ENCODE results near the gene SLC35G6.

SLC35G6 gene

GRCh38 chr17:7511108-7511507 lies 29.9 kb downstream of the SLC35G6 start:
- Histone ChIP-seq H2AFZ (ENCODE audit: low read depth, low read length) (no peak overlapping the region), H3K27me3 (ENCODE audit: insufficient read depth, low read length) (no peaks in the 10 kb centered on the region), H3K36me3 (ENCODE audit: insufficient read depth, low read length) (peaks cover 87% of the 10 kb centered on the region), H3K4me1 (ENCODE audit: insufficient read depth, low read length) (no peaks in the 10 kb centered on the region), H3K9me3 (ENCODE audit: low read length) (no peaks in the 10 kb centered on the region), H3K4me3 (ENCODE audit: low read length) (no peak overlapping the region)

GRCh38 chr17:7512105-7512504 lies 30.9 kb downstream of the SLC35G6 start:
- Histone ChIP-seq H3K9me3 (ENCODE audit: low read length) (no peaks in the 10 kb centered on the region), H3K4me3 (ENCODE audit: low read length) (no peak overlapping the region), H3K4me1 (ENCODE audit: insufficient read depth, low read length) (no peaks in the 10 kb centered on the region), H2AFZ (ENCODE audit: low read depth, low read length) (no peak overlapping the region), H3K36me3 (ENCODE audit: insufficient read depth, low read length) (peaks cover 79% of the 10 kb centered on the region), H3K27me3 (ENCODE audit: insufficient read depth, low read length) (no peaks in the 10 kb centered on the region)

- Histone ChIP-seq H3K36me3 (ENCODE audit: insufficient read depth, low read length) (peaks cover 72% of the 10 kb centered on the region), H3K9me3 (ENCODE audit: low read length) (no peaks in the 10 kb centered on the region), H2AFZ (ENCODE audit: low read depth, low read length) (no peak overlapping the region), H3K4me1 (ENCODE audit: insufficient read depth, low read length) (no peaks in the 10 kb centered on the region), H3K27me3 (ENCODE audit: insufficient read depth, low read length) (no peaks in the 10 kb centered on the region), H3K4me3 (ENCODE audit: low read length) (no peak overlapping the region)
Measured at GRCh38 chr17:7512824-7513540, 31.7 kb downstream of the SLC35G6 start.

- Histone ChIP-seq H3K9me3 (ENCODE audit: low read length) (no peaks in the 10 kb centered on the region), H2AFZ (ENCODE audit: low read depth, low read length) (no peak overlapping the region), H3K27me3 (ENCODE audit: insufficient read depth, low read length) (no peaks in the 10 kb centered on the region), H3K36me3 (ENCODE audit: insufficient read depth, low read length) (peaks cover 65% of the 10 kb centered on the region), H3K4me1 (ENCODE audit: insufficient read depth, low read length) (no peaks in the 10 kb centered on the region), H3K4me3 (ENCODE audit: low read length) (no peak overlapping the region)
Measured at GRCh38 chr17:7513850-7514419, 32.7 kb downstream of the SLC35G6 start.

- no peak overlapping the region for H3K4me3 ChIP-seq (ENCODE audit: low read length)
- no peaks in the 10 kb centered on the region for H3K9me3 ChIP-seq (ENCODE audit: low read length)
- no peaks in the 10 kb centered on the region for H3K27me3 ChIP-seq (ENCODE audit: insufficient read depth, low read length)
- no peaks in the 10 kb centered on the region for H3K4me1 ChIP-seq (ENCODE audit: insufficient read depth, low read length)
- H3K36me3 ChIP-seq (ENCODE audit: insufficient read depth, low read length): peaks cover 48% of the 10 kb centered on the region
- H2AFZ ChIP-seq (ENCODE audit: low read depth, low read length): no peak overlapping the region
Measured at GRCh38 chr17:7515911-7516610, 34.8 kb downstream of the SLC35G6 start.

GRCh38 chr17:7523033-7523432 lies 41.8 kb downstream of the SLC35G6 start:
- Histone ChIP-seq H3K36me3 (ENCODE audit: insufficient read depth, low read length) (no peaks in the 10 kb centered on the region), H3K4me3 (ENCODE audit: low read length) (no peak overlapping the region), H2AFZ (ENCODE audit: low read depth, low read length) (no peak overlapping the region), H3K4me1 (ENCODE audit: insufficient read depth, low read length) (no peaks in the 10 kb centered on the region), H3K9me3 (ENCODE audit: low read length) (no peaks in the 10 kb centered on the region), H3K27me3 (ENCODE audit: insufficient read depth, low read length) (no peaks in the 10 kb centered on the region)

GRCh38 chr17:7528842-7529241 lies 47.6 kb downstream of the SLC35G6 start:
- Histone ChIP-seq H3K4me3 (ENCODE audit: low read length) (no peak overlapping the region), H3K4me1 (ENCODE audit: insufficient read depth, low read length) (no peaks in the 10 kb centered on the region), H3K27me3 (ENCODE audit: insufficient read depth, low read length) (no peaks in the 10 kb centered on the region), H2AFZ (ENCODE audit: low read depth, low read length) (no peak overlapping the region), H3K9me3 (ENCODE audit: low read length) (no peaks in the 10 kb centered on the region), H3K36me3 (ENCODE audit: insufficient read depth, low read length) (no peaks in the 10 kb centered on the region)

- no peaks in the 10 kb centered on the region for H3K4me1 ChIP-seq (ENCODE audit: insufficient read depth, low read length)
- H3K4me3 ChIP-seq (ENCODE audit: low read length): no peak overlapping the region
- H3K36me3 ChIP-seq (ENCODE audit: insufficient read depth, low read length): no peaks in the 10 kb centered on the region
- H3K9me3 ChIP-seq (ENCODE audit: low read length): no peaks in the 10 kb centered on the region
- H2AFZ ChIP-seq (ENCODE audit: low read depth, low read length): no peak overlapping the region
- no peaks in the 10 kb centered on the region for H3K27me3 ChIP-seq (ENCODE audit: insufficient read depth, low read length)
Measured at GRCh38 chr17:7530023-7530900, 49.0 kb downstream of the SLC35G6 start.

Measured in neuron (in vitro differentiated cells).